Esophagus squamous epithelium (tissue), 5 donors: ENCODE measurements around the gene GLRX5. TPM values are rescaled to one million over a fixed set of nuclear protein-coding genes. Genes with fewer than 3 reads are reported as not detected.

Experiments used
- DNase-seq: peaks from one replicate; lab custom pipeline; 2025; lab: John Stamatoyannopoulos, UW
- H3K27ac ChIP-seq, 4 donors: fragments of 200-600 bp; sonication (generic); one replicate each; pipeline ENCODE4 v1.5.1; 2016 to 2019; ENCODE audit warnings: mild to moderate bottlenecking in 1 of 4
- H3K27me3 ChIP-seq, 4 donors: fragments of 200-600 bp; sonication (generic); 1 replicate in 3 of 4; 2 replicates in 1 of 4; pipeline versions ENCODE4 v1.5.1 to v1.6.0; 2017 to 2021; ENCODE audit warnings: antibody characterized with exemption in 1 of 4
- H3K36me3 ChIP-seq, 3 donors: fragments of 200-600 bp; sonication (generic); one replicate each; pipeline ENCODE4 v1.5.1; 2016 to 2019
- H3K4me1 ChIP-seq, 3 donors: fragments of 200-600 bp; sonication (generic); one replicate each; pipeline ENCODE4 v1.5.1; 2017 to 2019
- H3K4me3 ChIP-seq, 4 donors: fragments of 200-600 bp; sonication (generic); 1 replicate in 3 of 4; 2 replicates in 1 of 4; pipeline ENCODE4 v1.5.1; 2016 to 2019; ENCODE audit warnings: mild to moderate bottlenecking in 2 of 4, moderate library complexity in 1 of 4
- H3K9me3 ChIP-seq, 3 donors: fragments of 200-600 bp; sonication (generic); one replicate each; pipeline ENCODE4 v1.5.1; 2016 to 2019
- POLR2A ChIP-seq, 4 donors: fragments of 450-650 bp; IDR thresholded peaks; one replicate each; pipeline ENCODE4 v1.6.1; 2017; ENCODE audit warnings: antibody characterized with exemption in 4 of 4, mild to moderate bottlenecking in 4 of 4, moderate library complexity in 3 of 4
- WGBS, 2 donors: methylation state at CpG; one replicate each; pipeline ENCODE4 v1.1.5; 2018; 5-methylcytosine and 5-hydroxymethylcytosine counted together
- intact Hi-C: fragments of 100-400 bp; cut with DNase I; formaldehyde crosslinking; loops from one replicate; pipeline ENCODE4 v1.15.0; 2022
- total RNA-seq, 4 donors: library from RNA; depleted of rRNA; stranded (reverse); fragments of >200 nt; gene quantifications; one replicate each; pipeline ENCODE4 v1.1.0, GENCODE V29; 2016
- TF ChIP-seq, protein P1 (sequence below), 6 experiments: fragments of 450-650 bp in 4 of 6; fragments of 200-600 bp in 2 of 6; sonication (generic) in 2 of 6; IDR thresholded peaks; one replicate each; pipeline ENCODE4 v1.5.1; 2016 to 2019; ENCODE audit warnings: antibody characterized with exemption in 6 of 6, mild to moderate bottlenecking in 4 of 6, moderate library complexity in 4 of 6
- donor health status: DM: yes; HTN: yes; CAD: no.

GLRX5 gene
- total RNA-seq, 4 donors from 2014 or later = 14.4 to 40.1 (median 32.6) TPM

GRCh38 chr14:95511687-95512086 is 23.2 kb upstream of the GLRX5 start:
- intact Hi-C loops = no loop called here

DNA sequence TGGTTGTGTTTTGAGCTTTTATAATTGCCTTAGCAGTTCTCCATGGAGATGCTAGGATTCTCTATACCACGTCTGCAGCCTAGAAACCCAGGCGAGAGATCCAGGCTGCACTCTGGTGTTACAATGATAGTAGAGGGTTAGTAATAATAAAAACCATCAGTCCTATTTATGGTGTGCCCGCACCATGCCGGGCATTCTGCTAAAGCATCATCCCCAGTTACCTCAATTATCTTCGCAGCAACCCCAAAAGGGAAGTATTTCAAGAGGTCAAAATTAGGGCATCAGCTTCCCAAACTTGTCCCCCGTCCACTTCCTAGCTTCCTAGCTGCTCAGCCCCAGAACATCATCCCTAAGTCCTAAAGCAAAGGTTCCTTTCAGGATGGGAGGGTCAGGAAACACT is 21.6 kb upstream of the GLRX5 start:
- Histone ChIP-seq H3K4me1 (peaks cover 38 to 92% (median 51%) of the 10 kb centered on the region in 3 donors), H3K36me3 (no peaks in the 10 kb centered on the region), H3K4me3 (no peak overlapping the region), H3K27ac (no peak overlapping the region), H3K27me3 (peaks cover 0 to 49% (median 0%) of the 10 kb centered on the region in 4 donors), H3K9me3 (no peaks in the 10 kb centered on the region)
- TF ChIP-seq, protein P1, sequence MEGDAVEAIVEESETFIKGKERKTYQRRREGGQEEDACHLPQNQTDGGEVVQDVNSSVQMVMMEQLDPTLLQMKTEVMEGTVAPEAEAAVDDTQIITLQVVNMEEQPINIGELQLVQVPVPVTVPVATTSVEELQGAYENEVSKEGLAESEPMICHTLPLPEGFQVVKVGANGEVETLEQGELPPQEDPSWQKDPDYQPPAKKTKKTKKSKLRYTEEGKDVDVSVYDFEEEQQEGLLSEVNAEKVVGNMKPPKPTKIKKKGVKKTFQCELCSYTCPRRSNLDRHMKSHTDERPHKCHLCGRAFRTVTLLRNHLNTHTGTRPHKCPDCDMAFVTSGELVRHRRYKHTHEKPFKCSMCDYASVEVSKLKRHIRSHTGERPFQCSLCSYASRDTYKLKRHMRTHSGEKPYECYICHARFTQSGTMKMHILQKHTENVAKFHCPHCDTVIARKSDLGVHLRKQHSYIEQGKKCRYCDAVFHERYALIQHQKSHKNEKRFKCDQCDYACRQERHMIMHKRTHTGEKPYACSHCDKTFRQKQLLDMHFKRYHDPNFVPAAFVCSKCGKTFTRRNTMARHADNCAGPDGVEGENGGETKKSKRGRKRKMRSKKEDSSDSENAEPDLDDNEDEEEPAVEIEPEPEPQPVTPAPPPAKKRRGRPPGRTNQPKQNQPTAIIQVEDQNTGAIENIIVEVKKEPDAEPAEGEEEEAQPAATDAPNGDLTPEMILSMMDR (IDR thresholded peaks at IDR 0.05) = no peak
- TF ChIP-seq POLR2A (IDR thresholded peaks at IDR 0.05) = no peak
- WGBS, 2 donors = 56 to 66% methylated on average over 6 of the region's 6 CpGs
- DNase-seq = no peak
- intact Hi-C loops = no loop called here

More at GRCh38 chr14:95511687-95512086, 23.2 kb upstream of the GLRX5 start:
- Histone ChIP-seq H3K27me3 (peaks cover 0 to 45% (median 0%) of the 10 kb centered on the region in 4 donors), H3K4me1 (peaks cover 38 to 92% (median 55%) of the 10 kb centered on the region in 3 donors), H3K9me3 (no peaks in the 10 kb centered on the region), H3K27ac (no peak overlapping the region), H3K36me3 (no peaks in the 10 kb centered on the region), H3K4me3 (no peak overlapping the region)
- no peak for DNase-seq
- no peak for TF ChIP-seq POLR2A (IDR thresholded peaks at IDR 0.05)
- TF ChIP-seq, protein P1 (IDR thresholded peaks at IDR 0.05) = no peak
- 83 to 88% methylated on average over 5 of the region's 5 CpGs for WGBS, 2 donors

DNA sequence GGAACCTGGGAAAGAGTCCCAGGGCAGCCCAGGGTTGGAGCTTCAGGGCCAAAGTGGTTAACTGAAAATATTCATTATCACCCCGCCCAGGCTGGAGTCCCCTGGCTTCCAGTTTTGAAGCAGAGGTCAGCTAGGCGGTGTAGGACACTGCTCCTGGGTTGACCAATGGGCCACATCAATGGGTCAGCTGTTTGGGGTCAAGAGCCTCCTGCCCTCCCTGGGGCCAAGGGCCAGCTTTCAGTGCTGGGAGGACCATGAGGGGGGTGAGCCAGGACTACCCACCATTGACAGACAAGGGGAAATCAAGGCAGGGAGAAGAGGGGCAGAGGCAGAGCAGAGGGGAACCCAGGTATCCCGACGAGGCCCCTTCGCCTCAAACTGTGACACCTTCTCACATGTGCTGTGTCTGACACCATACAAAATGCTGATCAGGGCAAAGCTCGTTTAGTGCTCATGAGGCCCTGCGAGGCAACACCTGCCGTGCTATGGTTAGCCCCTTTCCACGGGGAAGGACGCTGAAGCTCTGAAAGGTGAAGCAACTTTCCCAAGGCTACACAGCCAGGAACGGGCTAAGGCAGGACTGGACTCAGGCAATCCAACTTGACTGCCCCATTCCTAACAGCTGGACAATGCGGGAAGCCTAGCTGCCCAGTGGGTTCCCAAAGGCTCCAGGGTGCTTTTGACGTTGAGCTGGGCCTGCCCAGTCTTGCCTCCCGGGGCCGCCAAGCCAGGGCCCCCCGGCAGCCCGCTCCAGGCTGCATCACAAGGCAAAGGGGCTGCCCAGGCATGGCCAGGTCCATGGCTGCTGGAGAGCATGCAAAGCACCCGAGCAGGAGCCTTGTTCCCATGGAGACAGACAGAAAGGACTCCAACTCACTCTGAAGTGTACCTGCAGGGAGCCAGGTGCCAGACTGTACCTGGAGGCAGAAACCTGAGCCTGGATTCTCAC is 20.4 kb upstream of the GLRX5 start:
- DNase-seq = no peak
- Histone ChIP-seq H3K4me3 (peak overlapping the region in 3 of 4 donors; percentile 58 to 85 (median 77)), H3K27ac (peak overlapping the region; percentile 75 to 93 (median 86)), H3K4me1 (peaks cover 43 to 92% (median 61%) of the 10 kb centered on the region in 3 donors), H3K9me3 (no peaks in the 10 kb centered on the region), H3K36me3 (no peaks in the 10 kb centered on the region), H3K27me3 (peaks cover 0 to 37% (median 0%) of the 10 kb centered on the region in 4 donors)
- intact Hi-C loops = no loop called here
- 27 to 71% methylated on average over 3 to 13 of the region's 18 CpGs for WGBS, 2 donors
- no peak for TF ChIP-seq POLR2A (IDR thresholded peaks at IDR 0.05)
- TF ChIP-seq, protein P1 (IDR thresholded peaks at IDR 0.05) = no peak

DNA sequence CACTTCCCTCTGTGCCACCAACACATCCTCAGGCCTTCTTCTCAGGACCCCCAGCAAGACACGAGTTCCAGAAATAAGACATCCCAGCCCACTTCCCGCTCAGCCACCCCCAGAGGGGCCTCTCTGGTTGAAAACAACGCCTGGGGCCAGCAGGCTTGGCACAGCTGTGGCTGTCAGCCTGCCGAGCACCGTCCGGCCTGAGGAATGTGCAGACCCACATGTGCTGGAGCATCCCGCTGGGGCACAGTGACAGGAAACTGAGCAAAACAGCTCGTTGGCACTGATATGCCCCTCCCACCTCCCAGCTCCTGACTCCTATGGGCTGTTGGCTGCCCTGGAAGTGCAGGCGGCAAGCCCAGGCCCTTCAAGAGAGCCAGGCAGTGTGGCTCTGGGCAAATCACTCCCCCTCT is 19.8 kb upstream of the GLRX5 start:
- peak overlapping the region; percentile 75 to 93 (median 86) for H3K27ac ChIP-seq
- peaks cover 50 to 95% (median 60%) of the 10 kb centered on the region in 3 donors for H3K4me1 ChIP-seq
- peak overlapping the region in 3 of 4 donors; percentile 58 to 85 (median 77) for H3K4me3 ChIP-seq
- 0% methylated on average over 1 to 3 of the region's 9 CpGs for WGBS, 2 donors
- intact Hi-C loops = no loop called here
- no peak for TF ChIP-seq POLR2A (IDR thresholded peaks at IDR 0.05)
- TF ChIP-seq, protein P1 (IDR thresholded peaks at IDR 0.05) = no peak
- H3K27me3 ChIP-seq = peaks cover 0 to 35% (median 0%) of the 10 kb centered on the region in 4 donors
- H3K9me3 ChIP-seq = no peaks in the 10 kb centered on the region
- no peaks in the 10 kb centered on the region for H3K36me3 ChIP-seq
- no peak for DNase-seq
